Activated T-helper 1 cell treated with anti-CD3 and anti-CD28 coated beads, Interleukin-12 subunit alpha, Interleukin-12 subunit beta, Interleukin-2, Interleukin-4 antibody, amounts not matched to agents 30 ng/mL and 10 ng/mL and 1 ng/mL, durations not matched to agents 14 hours and 24 hours and 36 hours (primary cell): ENCODE results near the gene SORBS1. TPM values are rescaled to one million over a fixed set of nuclear protein-coding genes. Genes with fewer than 3 reads are reported as not detected.

Source experiments
- DNase-seq: peaks from one replicate; pipeline ENCODE4 v3.0.0; 2021; ENCODE audit warnings: low spot score
- H3K27ac Mint-ChIP-seq: one replicate; pipeline ENCODE4 v1.8.0; 2021; ENCODE audit warnings: mild to moderate bottlenecking, mixed read lengths
- H3K27me3 Mint-ChIP-seq: one replicate; pipeline ENCODE4 v1.8.0; 2022; ENCODE audit warnings: mild to moderate bottlenecking, moderate library complexity, mixed read lengths; ENCODE audit not compliant: insufficient read depth
- H3K36me3 Mint-ChIP-seq: one replicate; pipeline ENCODE4 v1.8.0; 2021; ENCODE audit warnings: low read depth, mixed read lengths
- H3K4me1 Mint-ChIP-seq: one replicate; pipeline ENCODE4 v1.8.0; 2021; ENCODE audit warnings: low read depth, mixed read lengths
- H3K4me3 Mint-ChIP-seq: one replicate; pipeline ENCODE4 v1.8.0; 2021; ENCODE audit warnings: mild to moderate bottlenecking, moderate library complexity, mixed read lengths
- H3K9me3 Mint-ChIP-seq: one replicate; pipeline ENCODE4 v1.8.0; 2021; ENCODE audit warnings: mixed read lengths
- intact Hi-C: fragments of 100-400 bp; cut with micrococcal nuclease; formaldehyde crosslinking; loops from one replicate; pipeline ENCODE4 v1.15.1; 2024
- total RNA-seq: library from RNA; stranded (reverse); gene quantifications from 2 replicates; pipeline ENCODE4 v1.2.3, GENCODE V29; 2022

The SORBS1 gene
- total RNA-seq, 1 donor from 2014 or later = 0.73 TPM

- H3K9me3 Mint-ChIP-seq = no peaks in the 10 kb centered on the region
- H3K27ac Mint-ChIP-seq = no peak overlapping the region
Measured at GRCh38 chr10:95406651-95407280, 154.4 kb downstream of the SORBS1 start.

GRCh38 chr10:95405655-95406054 is 155.5 kb downstream of the SORBS1 start:
- Mint-ChIP-seq H3K36me3 (no peaks in the 10 kb centered on the region), H3K27ac (no peak overlapping the region), H3K4me3 (no peak overlapping the region), H3K9me3 (no peaks in the 10 kb centered on the region), H3K27me3 (peaks cover 3% of the 10 kb centered on the region), H3K4me1 (no peaks in the 10 kb centered on the region)
- no peak for DNase-seq
- intact Hi-C loops = no loop called here

More at GRCh38 chr10:95406651-95407280, 154.4 kb downstream of the SORBS1 start:
- no peak for DNase-seq
- H3K36me3 Mint-ChIP-seq = no peaks in the 10 kb centered on the region
- no peaks in the 10 kb centered on the region for H3K4me1 Mint-ChIP-seq
- peaks cover 3% of the 10 kb centered on the region for H3K27me3 Mint-ChIP-seq
- intact Hi-C loops = no loop called here
- H3K4me3 Mint-ChIP-seq = no peak overlapping the region

- no peaks in the 10 kb centered on the region for H3K9me3 Mint-ChIP-seq
- DNase-seq = no peak
- no peaks in the 10 kb centered on the region for H3K36me3 Mint-ChIP-seq
- H3K27me3 Mint-ChIP-seq = no peaks in the 10 kb centered on the region
- intact Hi-C loops = no loop called here
- no peak overlapping the region for H3K27ac Mint-ChIP-seq
- H3K4me3 Mint-ChIP-seq = no peak overlapping the region
- no peaks in the 10 kb centered on the region for H3K4me1 Mint-ChIP-seq
Measured at GRCh38 chr10:95404864-95405263, 156.3 kb downstream of the SORBS1 start.

GRCh38 chr10:95404462-95404858 is 156.7 kb downstream of the SORBS1 start:
- Mint-ChIP-seq H3K36me3 (no peaks in the 10 kb centered on the region), H3K4me3 (no peak overlapping the region), H3K4me1 (no peaks in the 10 kb centered on the region), H3K27me3 (no peaks in the 10 kb centered on the region), H3K27ac (no peak overlapping the region), H3K9me3 (no peaks in the 10 kb centered on the region)
- no peak for DNase-seq
- intact Hi-C loops = no loop called here

- Mint-ChIP-seq H3K27ac (no peak overlapping the region), H3K9me3 (no peaks in the 10 kb centered on the region), H3K4me1 (no peaks in the 10 kb centered on the region), H3K27me3 (no peaks in the 10 kb centered on the region), H3K36me3 (no peaks in the 10 kb centered on the region), H3K4me3 (no peak overlapping the region)
- intact Hi-C loops = no loop called here
- no peak for DNase-seq
Measured at GRCh38 chr10:95403700-95404461, 157.3 kb downstream of the SORBS1 start.

- Mint-ChIP-seq H3K36me3 (no peaks in the 10 kb centered on the region), H3K4me1 (no peaks in the 10 kb centered on the region), H3K27ac (no peak overlapping the region), H3K27me3 (no peaks in the 10 kb centered on the region), H3K4me3 (no peak overlapping the region), H3K9me3 (no peaks in the 10 kb centered on the region)
- no peak for DNase-seq
- intact Hi-C loops = no loop called here
Measured at GRCh38 chr10:95401704-95402469, 159.3 kb downstream of the SORBS1 start.

- no peak for DNase-seq
- intact Hi-C loops = no loop called here
- H3K4me3 Mint-ChIP-seq = no peak overlapping the region
- no peaks in the 10 kb centered on the region for H3K4me1 Mint-ChIP-seq
- no peaks in the 10 kb centered on the region for H3K36me3 Mint-ChIP-seq
- no peaks in the 10 kb centered on the region for H3K27me3 Mint-ChIP-seq
- no peak overlapping the region for H3K27ac Mint-ChIP-seq
- H3K9me3 Mint-ChIP-seq = no peaks in the 10 kb centered on the region
Measured at GRCh38 chr10:95400787-95401186, 160.4 kb downstream of the SORBS1 start.

- DNase-seq = no peak
- intact Hi-C loops = no loop called here
- peaks cover 3% of the 10 kb centered on the region for H3K4me1 Mint-ChIP-seq
- H3K27ac Mint-ChIP-seq = no peak overlapping the region
- H3K4me3 Mint-ChIP-seq = no peak overlapping the region
- no peaks in the 10 kb centered on the region for H3K36me3 Mint-ChIP-seq
- no peaks in the 10 kb centered on the region for H3K9me3 Mint-ChIP-seq
- H3K27me3 Mint-ChIP-seq = no peaks in the 10 kb centered on the region
Measured at GRCh38 chr10:95399183-95399582, 162.0 kb downstream of the SORBS1 start.

- no peak for DNase-seq
- Mint-ChIP-seq H3K9me3 (no peaks in the 10 kb centered on the region), H3K27me3 (no peaks in the 10 kb centered on the region), H3K4me3 (no peak overlapping the region), H3K36me3 (no peaks in the 10 kb centered on the region), H3K27ac (no peak overlapping the region), H3K4me1 (peaks cover 10% of the 10 kb centered on the region)
- intact Hi-C loops = no loop called here
Measured at GRCh38 chr10:95397747-95398146, 163.4 kb downstream of the SORBS1 start.

- Mint-ChIP-seq H3K4me1 (peaks cover 10% of the 10 kb centered on the region), H3K36me3 (no peaks in the 10 kb centered on the region), H3K27me3 (no peaks in the 10 kb centered on the region), H3K4me3 (no peak overlapping the region), H3K27ac (no peak overlapping the region), H3K9me3 (no peaks in the 10 kb centered on the region)
- DNase-seq = no peak
- intact Hi-C loops = no loop called here
Measured at GRCh38 chr10:95395947-95396449, 165.2 kb downstream of the SORBS1 start.

- intact Hi-C loops = no loop called here
- DNase-seq = peak; percentile 3
- H3K4me3 Mint-ChIP-seq = peak overlapping the region; percentile 9
- H3K9me3 Mint-ChIP-seq = no peaks in the 10 kb centered on the region
- H3K27ac Mint-ChIP-seq = no peak overlapping the region
- H3K27me3 Mint-ChIP-seq = no peaks in the 10 kb centered on the region
- peaks cover 10% of the 10 kb centered on the region for H3K4me1 Mint-ChIP-seq
- no peaks in the 10 kb centered on the region for H3K36me3 Mint-ChIP-seq
Measured at GRCh38 chr10:95394161-95394880, 166.8 kb downstream of the SORBS1 start.

- no peak for DNase-seq
- Mint-ChIP-seq H3K4me1 (peaks cover 10% of the 10 kb centered on the region), H3K4me3 (no peak overlapping the region), H3K9me3 (no peaks in the 10 kb centered on the region), H3K27me3 (no peaks in the 10 kb centered on the region), H3K27ac (no peak overlapping the region), H3K36me3 (no peaks in the 10 kb centered on the region)
- intact Hi-C loops = no loop called here
Measured at GRCh38 chr10:95392681-95393164, 168.4 kb downstream of the SORBS1 start.
